KBM-7 (cell line): ENCODE results near the gene HTR6.
"Not testable (repeated sequence)": the region's sequence is repeated elsewhere in the genome, so short reads cannot be mapped to it uniquely, and the experiment has no call there.

Experiments used
- DNase-seq: peaks from one replicate; pipeline ENCODE4 v3.0.0-alpha.2; 2015
- in situ Hi-C: fragments of 300-500 bp; cut with MboI; formaldehyde crosslinking; loops from 2 replicates; pipeline ENCODE4 v1.14.3; 2020; ENCODE audit warnings: low sequenced_read_pairs, low pct_unique_long_range_greater_than_20kb, mixed read lengths

The HTR6 gene

GRCh38 chr1:19636065-19636464, 28.6 kb upstream of the HTR6 start:
- in situ Hi-C loops, result no loop called here
- DNase-seq, result no peak

- in situ Hi-C loops, DNase-seq: not testable (repeated sequence)
Observed at GRCh38 chr1:19636749-19637148, 27.9 kb upstream of the HTR6 start.

- in situ Hi-C loops, result no loop called here
- DNase-seq, result no peak
Observed at GRCh38 chr1:19637606-19638005, 27.1 kb upstream of the HTR6 start.

GRCh38 chr1:19639228-19639627, 25.4 kb upstream of the HTR6 start:
- DNase-seq, in situ Hi-C loops: not testable (repeated sequence)

GRCh38 chr1:19639999-19640362, 24.7 kb upstream of the HTR6 start:
- in situ Hi-C loops, result no loop called here
- no peak for DNase-seq

- no peak for DNase-seq
- in situ Hi-C loops, result no loop called here
Observed at GRCh38 chr1:19640363-19641316, 24.0 kb upstream of the HTR6 start.

- DNase-seq, result no peak
- in situ Hi-C loops, result no loop called here
Observed at GRCh38 chr1:19643121-19643520, 21.6 kb upstream of the HTR6 start.

GRCh38 chr1:19643602-19644394, 20.9 kb upstream of the HTR6 start, which contains the start of gene NBL1:
Gene NBL1 (plus strand): TSS chr1:19644311. CDS start chr1:19655031, 10,720 bp downstream.
- peak; percentile 54 for DNase-seq
- in situ Hi-C loops, result no loop called here

GRCh38 chr1:19644395-19644680, 20.3 kb upstream of the HTR6 start:
- no peak for DNase-seq

GRCh38 chr1:19644681-19645410, 19.8 kb upstream of the HTR6 start:
- peak; percentile 43 for DNase-seq
- in situ Hi-C loops, result no loop called here

More at GRCh38 chr1:19644395-19644680, 20.3 kb upstream of the HTR6 start:
- in situ Hi-C loops, result no loop called here

- in situ Hi-C loops, result no loop called here
- no peak for DNase-seq
Observed at GRCh38 chr1:19645411-19646251, 19.0 kb upstream of the HTR6 start.

- in situ Hi-C loops, result no loop called here
Observed at GRCh38 chr1:19646377-19647319, 18.0 kb upstream of the HTR6 start.

GRCh38 chr1:19647643-19648042, 17.0 kb upstream of the HTR6 start:
- DNase-seq, result peak; percentile 38
- in situ Hi-C loops, result no loop called here

More at GRCh38 chr1:19646377-19647319, 18.0 kb upstream of the HTR6 start:
- no peak for DNase-seq

- no peak for DNase-seq
- in situ Hi-C loops, result no loop called here
Observed at GRCh38 chr1:19648239-19648638, 16.4 kb upstream of the HTR6 start.

- no peak for DNase-seq
Observed at GRCh38 chr1:19648689-19649088, 16.0 kb upstream of the HTR6 start.

GRCh38 chr1:19650416-19651140, 14.1 kb upstream of the HTR6 start:
- no peak for DNase-seq
- in situ Hi-C loops, result no loop called here

More at GRCh38 chr1:19648689-19649088, 16.0 kb upstream of the HTR6 start:
- in situ Hi-C loops, result no loop called here

- peak; percentile 46 for DNase-seq
- in situ Hi-C loops, result no loop called here
Observed at GRCh38 chr1:19651141-19651737, 13.4 kb upstream of the HTR6 start.
